Activated T-cell treated with anti-CD3 and anti-CD28 coated beads for 1 hour (primary cell): ENCODE measurements around the gene ITGBL1.

Experiments
- DNase-seq: peaks from one replicate; pipeline ENCODE4 v3.0.0-alpha.2; 2020; ENCODE audit warnings: low read depth

Gene ITGBL1

DNA sequence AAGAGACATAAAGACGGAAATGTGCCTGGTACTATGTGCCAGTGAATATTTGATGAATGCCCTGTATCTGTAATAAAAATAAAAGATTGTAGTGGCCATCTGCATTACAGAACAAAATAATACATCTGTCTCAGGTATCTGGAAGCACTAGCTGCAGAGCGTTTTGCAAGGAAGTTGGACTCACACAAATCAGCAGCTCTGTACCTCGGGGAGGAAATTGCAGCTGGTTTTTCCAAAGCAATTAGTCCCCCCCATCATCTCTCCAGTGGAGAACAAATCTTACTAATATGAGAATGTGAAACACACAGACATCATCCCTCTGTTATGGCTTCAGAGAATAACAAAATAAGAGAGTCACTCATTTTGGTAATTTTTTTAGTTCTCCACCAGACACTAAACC, 245.3 kb downstream of the ITGBL1 start:
- no peak for DNase-seq

- DNase-seq: no peak
Observed at GRCh38 chr13:101698400-101698799, 245.9 kb downstream of the ITGBL1 start.

DNA sequence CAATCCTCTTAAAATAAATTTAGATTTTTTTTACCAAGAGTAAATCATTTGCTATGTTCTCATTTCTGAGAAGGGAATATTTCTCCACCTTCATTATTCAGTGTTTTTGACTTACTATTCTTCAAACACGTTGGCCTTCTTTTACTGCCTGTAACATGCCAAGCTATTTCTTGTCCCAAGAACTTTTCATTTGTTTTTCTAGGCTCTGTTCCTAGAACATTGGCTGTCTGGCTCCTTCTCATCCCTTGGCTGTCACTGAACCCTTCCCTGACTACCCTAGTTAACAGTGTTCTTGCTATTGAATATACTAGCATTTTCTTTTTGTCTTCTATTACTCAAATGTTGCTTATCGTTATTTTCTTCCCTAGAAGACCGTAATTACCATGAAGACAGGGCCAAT, 248.1 kb downstream of the ITGBL1 start:
- no peak for DNase-seq

DNA sequence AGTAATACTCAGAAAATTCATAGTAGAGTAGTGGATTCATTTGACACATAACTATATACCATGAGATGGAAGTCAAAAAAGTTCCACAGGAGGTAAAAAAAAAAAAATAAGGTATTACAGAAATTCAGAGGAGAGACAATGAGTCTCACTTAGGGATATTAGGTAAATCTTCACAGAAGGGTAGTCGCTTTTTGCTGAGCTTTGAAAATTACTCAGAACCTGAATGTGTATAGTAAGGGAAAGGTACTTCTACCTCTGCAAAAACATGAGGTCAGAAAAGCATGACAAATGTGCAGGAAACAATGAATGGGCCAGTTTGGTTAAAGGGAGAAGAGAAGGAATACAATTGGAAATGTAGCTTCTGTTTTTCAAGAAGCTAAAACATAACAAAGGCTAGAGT, 250.6 kb downstream of the ITGBL1 start:
- DNase-seq: no peak

GRCh38 chr13:101703838-101704237, 251.4 kb downstream of the ITGBL1 start:
- DNase-seq: no peak

GRCh38 chr13:101706651-101707050, 254.2 kb downstream of the ITGBL1 start:
- DNase-seq: no peak

DNA sequence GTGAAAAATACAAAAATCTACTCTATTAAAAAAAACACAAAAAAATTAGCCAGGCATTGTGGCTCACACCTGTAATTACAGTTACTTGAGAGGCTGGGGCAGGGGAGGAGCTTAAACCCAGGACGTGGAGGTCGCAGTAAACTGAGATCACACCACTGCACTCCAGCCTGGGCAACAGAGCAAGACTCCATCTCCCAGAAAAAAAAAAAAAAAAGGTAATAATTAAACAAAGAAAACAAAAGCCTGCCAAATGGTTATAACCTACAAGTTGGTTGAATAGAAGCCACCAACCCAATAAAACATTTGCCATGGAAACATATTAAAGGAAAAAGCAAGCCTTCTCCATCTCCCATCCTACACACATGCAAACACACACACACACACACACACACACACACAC, 255.2 kb downstream of the ITGBL1 start:
- no peak for DNase-seq

DNA sequence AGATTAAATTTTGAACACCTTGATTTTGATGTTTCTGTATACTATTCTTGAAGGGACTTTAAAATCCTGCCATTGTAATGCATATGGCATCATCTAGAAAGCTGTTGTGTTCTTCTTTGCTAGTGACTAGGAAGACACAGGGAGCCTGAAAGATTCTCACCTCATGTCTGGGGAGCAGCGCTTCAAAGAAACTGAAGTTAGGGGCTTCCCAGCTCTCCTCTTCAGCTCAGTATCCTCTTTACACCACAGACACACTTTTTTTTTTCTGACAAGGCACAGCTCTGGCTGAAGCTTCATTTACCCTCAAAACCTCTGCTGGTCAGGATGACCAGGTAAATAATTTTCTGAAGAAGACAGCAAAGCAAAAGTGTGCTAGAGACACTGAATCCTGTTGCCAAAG, 255.6 kb downstream of the ITGBL1 start:
- DNase-seq: no peak

- DNase-seq: no peak
Observed at GRCh38 chr13:101709952-101710351, 257.5 kb downstream of the ITGBL1 start.

DNA sequence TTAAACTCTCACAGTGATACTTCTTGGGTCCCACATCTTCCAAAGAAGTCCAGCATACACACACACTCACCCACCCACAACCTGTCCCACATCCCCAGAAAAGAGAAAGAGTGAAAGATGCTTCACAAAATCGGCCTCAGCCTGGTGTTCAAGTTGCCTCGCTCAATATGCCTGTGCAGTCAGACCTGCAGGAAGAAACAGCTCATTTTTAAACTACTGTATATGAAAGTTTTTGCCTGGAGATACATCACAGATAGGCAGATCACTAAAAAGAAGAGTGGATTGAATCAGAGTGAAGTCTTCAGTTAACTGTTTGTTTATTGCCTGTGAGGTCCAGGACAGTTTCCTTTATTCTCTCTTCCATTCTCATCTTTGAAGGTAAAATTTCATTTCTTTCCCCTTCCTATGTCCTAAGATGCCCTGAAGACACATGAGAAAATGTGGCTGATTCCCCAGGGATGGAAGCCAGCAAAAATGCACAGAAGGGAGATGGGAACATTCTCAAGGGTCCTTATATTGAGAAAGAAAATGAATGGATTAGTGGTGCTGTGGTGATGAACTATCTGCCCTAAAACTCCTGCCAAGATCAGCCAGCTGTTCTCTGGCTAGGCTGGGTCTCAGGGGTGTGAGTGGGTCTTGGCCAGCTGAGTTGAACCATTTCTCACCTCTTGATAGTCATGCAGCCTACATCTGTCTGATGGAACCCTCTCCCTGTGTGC, 259.0 kb downstream of the ITGBL1 start:
- DNase-seq: no peak

GRCh38 chr13:101712026-101712348, 259.5 kb downstream of the ITGBL1 start:
- DNase-seq: no peak

DNA sequence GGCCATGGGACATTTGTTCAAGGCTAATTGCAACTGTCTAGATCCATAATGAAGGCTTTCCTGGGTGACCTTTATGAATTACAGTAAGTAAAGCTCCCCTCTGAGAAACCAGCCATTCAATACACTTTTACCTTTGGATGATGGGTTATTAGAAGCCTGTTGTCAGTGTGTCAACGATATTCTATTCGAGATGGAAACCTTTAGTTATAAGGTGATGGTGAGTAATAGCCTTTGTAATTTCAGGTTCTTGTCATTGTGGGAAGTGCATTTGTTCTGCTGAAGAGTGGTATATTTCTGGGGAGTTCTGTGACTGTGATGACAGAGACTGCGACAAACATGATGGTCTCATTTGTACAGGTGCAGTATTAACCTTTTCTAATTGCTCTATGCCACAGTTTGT, 261.7 kb downstream of the ITGBL1 start:
- no peak for DNase-seq

DNA sequence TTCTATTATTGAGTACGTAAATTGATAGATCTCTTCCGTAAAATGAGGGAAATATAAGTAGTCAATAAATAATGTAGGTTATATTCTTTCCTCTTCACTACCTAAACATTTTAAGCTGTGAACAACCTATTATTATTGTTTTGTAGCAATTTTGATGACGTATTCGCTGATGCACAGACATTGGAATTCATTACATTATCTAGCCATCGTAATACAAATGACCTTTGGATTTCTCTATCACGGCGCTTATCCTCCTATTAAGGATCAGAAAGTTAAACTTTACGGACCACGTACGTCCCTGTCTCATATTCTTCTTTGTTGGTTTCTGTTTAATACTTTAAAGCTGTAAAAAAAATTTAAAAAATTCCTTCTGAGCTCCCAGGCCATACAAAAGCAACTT, 264.9 kb downstream of the ITGBL1 start:
- DNase-seq: no peak

DNA sequence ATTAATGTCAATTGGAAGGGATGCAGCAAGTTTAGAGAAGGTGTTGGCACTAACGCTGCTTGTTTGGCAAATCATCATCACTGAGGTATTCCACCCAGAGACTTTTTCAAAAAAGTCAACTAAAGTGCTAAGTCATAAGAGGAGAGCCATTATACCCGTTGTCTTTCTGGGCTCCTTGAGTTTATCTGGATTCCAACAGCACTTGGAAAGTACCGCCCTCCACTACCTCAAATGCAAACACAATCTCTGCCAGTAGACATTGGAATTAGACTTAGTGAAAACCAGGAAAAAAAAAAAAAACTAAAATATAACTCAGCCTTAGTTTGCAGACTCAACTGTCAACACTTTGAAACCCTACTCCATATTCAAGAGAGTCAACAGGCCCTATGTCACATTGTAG, 266.0 kb downstream of the ITGBL1 start:
- no peak for DNase-seq

- DNase-seq: no peak
Observed at GRCh38 chr13:101726681-101727080, 274.2 kb downstream of the ITGBL1 start.

DNA sequence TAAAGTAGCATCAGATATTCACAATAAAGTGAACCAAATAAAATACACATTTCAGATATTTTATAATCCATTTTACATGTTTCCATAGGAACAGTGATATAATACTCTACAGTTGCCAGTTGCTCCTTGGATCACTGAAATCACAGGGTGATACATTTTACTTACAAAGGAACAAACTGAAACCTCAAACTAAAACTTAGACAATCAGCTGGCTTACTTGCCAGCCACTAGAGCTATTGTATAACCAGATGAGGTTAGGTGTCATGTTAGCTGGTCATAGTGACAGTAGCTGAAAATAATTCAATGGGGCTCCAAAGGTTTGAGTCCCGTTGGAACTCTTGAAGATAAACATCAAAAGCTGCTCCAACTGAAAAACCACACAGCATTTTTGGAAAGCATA, 274.6 kb downstream of the ITGBL1 start:
- no peak for DNase-seq

DNA sequence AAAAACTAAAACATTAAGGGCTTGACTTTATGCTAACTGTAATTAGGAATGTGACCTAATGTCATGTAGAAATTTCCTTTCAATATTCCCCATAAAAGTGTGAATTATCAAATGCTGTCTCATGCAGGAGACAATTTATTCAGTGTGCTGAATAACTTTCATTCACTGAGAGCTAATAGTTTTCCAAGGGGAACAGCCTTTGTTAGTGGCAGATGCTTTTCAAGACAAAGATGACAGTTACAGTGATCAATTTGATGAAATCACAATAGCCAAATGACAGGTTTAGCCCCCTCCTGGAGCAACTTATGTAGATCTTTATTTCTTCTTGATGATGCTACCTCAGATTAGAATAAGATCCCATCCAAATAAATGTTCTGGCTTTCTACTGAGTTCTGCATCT, 275.5 kb downstream of the ITGBL1 start:
- no peak for DNase-seq

GRCh38 chr13:101728615-101729014, 276.1 kb downstream of the ITGBL1 start:
- DNase-seq: no peak

- no peak for DNase-seq
Observed at GRCh38 chr13:101730420-101731000, 278.0 kb downstream of the ITGBL1 start.

- no peak for DNase-seq
Observed at GRCh38 chr13:101736566-101736965, 284.1 kb downstream of the ITGBL1 start.

- DNase-seq: no peak
Observed at GRCh38 chr13:101738336-101738735, 285.9 kb downstream of the ITGBL1 start.

DNA sequence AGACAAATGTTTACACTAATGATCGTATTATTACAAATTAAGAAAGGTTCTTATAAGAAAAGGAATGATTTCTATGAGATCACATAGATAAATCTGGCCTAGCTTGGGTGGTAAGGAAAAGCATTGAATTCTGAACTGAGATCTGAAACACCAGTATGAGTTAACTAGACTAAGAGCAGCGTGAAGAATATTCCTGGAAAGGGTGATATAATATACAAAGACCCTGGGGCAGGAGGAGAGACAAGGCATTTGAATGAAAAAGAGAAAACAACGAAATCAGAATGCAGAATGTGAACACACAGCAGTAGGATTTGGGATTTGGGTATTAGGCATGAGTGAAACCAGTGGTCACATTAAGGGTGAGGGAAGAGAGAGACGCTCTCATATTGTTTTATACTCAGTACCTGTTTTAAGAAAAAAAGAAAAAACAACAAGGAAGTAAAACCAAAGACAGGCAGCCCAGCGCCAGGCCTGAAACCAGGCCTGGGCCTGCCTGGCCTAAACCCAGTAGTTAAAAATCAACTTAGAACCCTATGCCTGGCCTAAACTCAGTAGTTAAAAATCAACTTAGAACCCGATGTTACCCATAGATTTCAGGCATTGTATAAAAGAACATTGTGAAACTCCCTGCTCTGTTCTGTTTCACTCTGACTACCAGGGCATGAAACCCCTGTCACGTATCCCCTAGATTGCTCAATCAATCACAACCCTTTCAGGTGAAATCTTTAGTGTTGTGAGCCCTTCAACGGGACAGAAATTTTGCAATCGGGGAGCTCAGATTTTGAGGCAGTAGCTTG, 287.1 kb downstream of the ITGBL1 start:
- DNase-seq: no peak

- no peak for DNase-seq
Observed at GRCh38 chr13:101746513-101746912, 294.0 kb downstream of the ITGBL1 start.

DNA sequence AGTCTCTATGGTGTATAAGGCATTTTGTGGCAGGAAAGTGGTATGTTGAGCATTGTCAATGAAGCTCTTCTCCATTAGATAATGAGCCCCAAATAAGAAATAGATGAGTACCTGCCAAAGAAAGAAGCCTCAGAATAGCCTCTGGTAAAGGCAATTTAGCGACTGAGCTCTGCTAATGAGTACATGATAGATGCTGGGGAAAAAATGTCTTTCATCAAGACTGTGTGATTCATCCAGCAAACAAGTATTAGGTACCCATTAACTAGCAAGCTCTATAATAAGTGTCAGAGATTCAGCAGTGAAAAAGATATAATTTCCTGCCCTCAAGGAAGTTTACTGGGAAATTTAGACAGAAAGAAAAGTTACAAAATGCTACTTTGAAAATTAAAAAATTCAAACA, 294.6 kb downstream of the ITGBL1 start:
- DNase-seq: no peak
